A673 (cell line): ENCODE measurements around the gene DCUN1D4. TPM values are rescaled to one million over a fixed set of nuclear protein-coding genes. Genes with fewer than 3 reads are reported as not detected.

Source experiments
- BruUV-seq: library from RNA; stranded (reverse); fragments of 400-500 nt; replicated peaks from 2 replicates; lab custom pipeline; 2021; lab: Mats Ljungman, UMichigan
- CTCF ChIA-PET: fragments of 300-600 bp; sonication (Branson Sonifier 250); formaldehyde crosslinking; loops from one replicate; lab custom pipeline; 2022; ENCODE audit warnings: antibody characterized with exemption; lab: Charles Lee
- POLR2A ChIA-PET: fragments of 300-600 bp; sonication (Branson Sonifier 250); formaldehyde crosslinking; loops from one replicate; lab custom pipeline; 2022; ENCODE audit warnings: antibody characterized with exemption; ENCODE audit not compliant: low non-redundant PET; lab: Charles Lee
- DNase-seq: peaks from one replicate; pipeline ENCODE4 v3.0.0-alpha.2; 2015; ENCODE audit warnings: low spot score
- H3K27ac ChIP-seq: fragments of 200-600 bp; sonication (generic); 2 replicates; pipeline ENCODE4 v1.5.1; 2016; ENCODE audit warnings: mixed run types, low read depth, mild to moderate bottlenecking, mixed read lengths, antibody characterized with exemption, low read length; ENCODE audit not compliant: poor library complexity, severe bottlenecking
- H3K27me3 ChIP-seq: fragments of 200-600 bp; sonication (generic); replicated peaks from 2 replicates; pipeline ENCODE4 v1.6.1; 2017; ENCODE audit warnings: mixed run types, low read depth, mild to moderate bottlenecking, mixed read lengths, antibody characterized with exemption, low read length; ENCODE audit not compliant: insufficient read depth, poor library complexity
- H3K36me3 ChIP-seq: fragments of 200-600 bp; sonication (generic); 2 replicates; pipeline ENCODE4 v1.6.1; 2016; ENCODE audit warnings: mixed run types, mild to moderate bottlenecking, mixed read lengths, antibody characterized with exemption, low read length; ENCODE audit not compliant: insufficient read depth, poor library complexity, severe bottlenecking
- H3K4me1 ChIP-seq: fragments of 200-600 bp; sonication (generic); 2 replicates; pipeline ENCODE4 v1.6.1; 2017; ENCODE audit warnings: mixed run types, mild to moderate bottlenecking, mixed read lengths, antibody characterized with exemption, low read length; ENCODE audit not compliant: insufficient read depth, poor library complexity, severe bottlenecking
- H3K4me3 ChIP-seq: fragments of 200-600 bp; sonication (generic); 2 replicates; pipeline ENCODE4 v1.5.1; 2016; ENCODE audit warnings: low read depth, mixed run types, mild to moderate bottlenecking, mixed read lengths, low read length; ENCODE audit not compliant: poor library complexity, severe bottlenecking
- H3K9me3 ChIP-seq: fragments of 200-600 bp; sonication (generic); 2 replicates; pipeline ENCODE4 v1.6.1; 2016; ENCODE audit warnings: mixed run types, low read depth, mild to moderate bottlenecking, mixed read lengths, antibody characterized with exemption, low read length; ENCODE audit not compliant: poor library complexity, severe bottlenecking
- CTCF ChIP-seq: fragments of 300-800, 200-600 bp; sonication (generic); conservative IDR thresholded peaks from 2 replicates; pipeline ENCODE4 v1.5.1; 2017; ENCODE audit warnings: low read depth, mild to moderate bottlenecking, antibody characterized with exemption, low read length, moderate library complexity, mixed read lengths
- EZH2 ChIP-seq: fragments of 200-600 bp; sonication (generic); IDR thresholded peaks from 2 replicates; pipeline ENCODE4 v1.6.1; 2017; ENCODE audit warnings: borderline replicate concordance, low read depth, mild to moderate bottlenecking, mixed read lengths, antibody characterized with exemption, low read length; ENCODE audit not compliant: poor library complexity, severe bottlenecking
- intact Hi-C: fragments of 100-400 bp; cut with micrococcal nuclease; formaldehyde crosslinking; loops from one replicate; pipeline ENCODE4 v1.10.0; 2022; ENCODE audit not compliant: unreplicated experiment
- total RNA-seq: library from RNA; stranded (reverse); gene quantifications from 2 replicates; pipeline ENCODE4 v1.2.3, GENCODE V29; 2021

DCUN1D4 gene
- total RNA-seq, 1 experiment from 2014 or later: 21.5 TPM

- no TSS peak for BruUV-seq
- no peaks in the 10 kb centered on the region for H3K27me3 ChIP-seq
Observed at GRCh38 chr4:51878431-51878830, 35.5 kb downstream of the DCUN1D4 start.

GRCh38 chr4:51880016-51880915 lies 37.3 kb downstream of the DCUN1D4 start:
- intact Hi-C loops: no loop called here
- no TSS peak for BruUV-seq
- H3K27me3 ChIP-seq: no peaks in the 10 kb centered on the region
- H3K4me3 ChIP-seq: no peak overlapping the region
- H3K4me1 ChIP-seq: no peaks in the 10 kb centered on the region
- TF ChIP-seq CTCF (no peak), EZH2 (no peak)
- DNase-seq: no peak
- no peaks in the 10 kb centered on the region for H3K9me3 ChIP-seq
- H3K27ac ChIP-seq: no peak overlapping the region
- peaks cover 8% of the 10 kb centered on the region for H3K36me3 ChIP-seq
- ChIA-PET POLR2A (no interaction called here), CTCF (interaction anchor here (0.5 kb wide), 1 partner anchor 15 kb away, joined by 10 read pairs; no protein-coding TSS in a partner anchor)

More at GRCh38 chr4:51878431-51878830, 35.5 kb downstream of the DCUN1D4 start:
- H3K4me1 ChIP-seq: no peaks in the 10 kb centered on the region
- ChIA-PET POLR2A (no interaction called here), CTCF (no interaction called here)
- H3K36me3 ChIP-seq: peaks cover 11% of the 10 kb centered on the region
- no peak overlapping the region for H3K4me3 ChIP-seq
- TF ChIP-seq EZH2 (no peak), CTCF (no peak)
- DNase-seq: no peak
- intact Hi-C loops: no loop called here
- H3K27ac ChIP-seq: no peak overlapping the region
- no peaks in the 10 kb centered on the region for H3K9me3 ChIP-seq

GRCh38 chr4:51884055-51884454 lies 41.1 kb downstream of the DCUN1D4 start:
- Histone ChIP-seq H3K27me3 (no peaks in the 10 kb centered on the region), H3K4me3 (no peak overlapping the region), H3K36me3 (peaks cover 3% of the 10 kb centered on the region), H3K4me1 (no peaks in the 10 kb centered on the region), H3K9me3 (no peaks in the 10 kb centered on the region), H3K27ac (no peak overlapping the region)
- TF ChIP-seq EZH2 (no peak), CTCF (no peak)
- ChIA-PET POLR2A (no interaction called here), CTCF (no interaction called here)
- intact Hi-C loops: no loop called here
- DNase-seq: peak; percentile 12
- BruUV-seq: no TSS peak
